Tibial nerve (tissue), 4 donors: ENCODE data around the gene KCNK13. TPM values are rescaled to one million over a fixed set of nuclear protein-coding genes. Genes with fewer than 3 reads are reported as not detected.
A peak's percentile ranks its signal among the peaks of the same experiment; 100 is the strongest.

Experiments used
- DNase-seq, 2 donors: peaks; one replicate each; pipeline ENCODE4 v3.0.0-alpha.2; 2019; ENCODE audit warnings: low spot score in 2 of 2
- H3K27ac ChIP-seq, 4 donors: fragments of 200-600 bp; sonication (generic) in 3 of 4; one replicate each; pipeline ENCODE4 v1.5.1; 2017 to 2019; ENCODE audit warnings: mild to moderate bottlenecking in 1 of 4
- H3K27me3 ChIP-seq, 2 donors: fragments of 200-600 bp; sonication (generic) in 1 of 2; one replicate each; pipeline versions ENCODE4 v1.5.1 to v1.6.0; 2017 to 2019
- H3K36me3 ChIP-seq, 3 donors: fragments of 200-600 bp; sonication (generic); one replicate each; pipeline ENCODE4 v1.5.1; 2018 to 2019
- H3K4me1 ChIP-seq, 4 donors: fragments of 200-600 bp; sonication (generic) in 3 of 4; one replicate each; pipeline ENCODE4 v1.5.1; 2017 to 2019
- H3K4me3 ChIP-seq, 4 donors: fragments of 200-600 bp; sonication (generic) in 3 of 4; one replicate each; pipeline ENCODE4 v1.5.1; 2017 to 2019; ENCODE audit warnings: mild to moderate bottlenecking in 1 of 4, moderate library complexity in 1 of 4
- H3K9me3 ChIP-seq, 4 donors: fragments of 200-600 bp; sonication (generic) in 3 of 4; one replicate each; pipeline ENCODE4 v1.5.1; 2017 to 2019
- EP300 ChIP-seq, 2 donors: sonication (generic); formaldehyde crosslinking; IDR thresholded peaks; one replicate each; pipeline ENCODE4 v1.6.1; 2017; ENCODE audit warnings: antibody characterized with exemption in 2 of 2, mild to moderate bottlenecking in 1 of 2
- POLR2A ChIP-seq, 2 donors: fragments of 450-650 bp; IDR thresholded peaks; one replicate each; pipeline ENCODE4 v1.6.1; 2017; ENCODE audit warnings: antibody characterized with exemption in 2 of 2, mild to moderate bottlenecking in 2 of 2, moderate library complexity in 2 of 2
- WGBS, 2 donors: methylation state at CpG; one replicate each; pipeline ENCODE4 v1.1.5; 2018; 5-methylcytosine and 5-hydroxymethylcytosine counted together
- total RNA-seq, 4 donors: library from RNA; depleted of rRNA; stranded (reverse); fragments of >200 nt; gene quantifications; one replicate each; pipeline ENCODE4 v1.1.0, GENCODE V29; 2016
- TF ChIP-seq, protein P1 (sequence below), 5 experiments: fragments of 200-600 bp in 3 of 5; fragments of 450-650 bp in 2 of 5; sonication (generic) in 3 of 5; IDR thresholded peaks; one replicate each; pipeline ENCODE4 v1.5.1; 2016 to 2019; ENCODE audit warnings: antibody characterized with exemption in 5 of 5, mild to moderate bottlenecking in 3 of 5, moderate library complexity in 2 of 5

KCNK13 gene
- total RNA-seq, 4 donors from 2014 or later: 0.20 to 3.6 (median 0.53) TPM

DNA sequence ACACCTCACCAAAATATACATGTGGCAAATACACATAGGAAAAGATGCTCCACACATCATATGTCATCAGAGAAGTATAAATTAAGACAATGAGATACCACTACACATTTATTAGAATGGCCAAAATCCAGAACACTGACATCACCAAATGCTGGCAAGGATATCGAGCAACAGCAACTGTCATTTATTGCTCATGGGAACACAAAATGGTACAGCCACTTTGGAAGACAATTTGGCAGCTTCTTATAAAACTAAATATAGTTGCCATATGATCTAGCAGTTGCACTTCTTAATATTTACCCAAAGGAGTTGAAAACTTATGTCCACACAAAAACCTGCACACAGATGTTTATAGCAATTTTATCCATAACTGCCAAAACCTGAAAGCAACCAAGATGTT lies 7.0 kb upstream of the KCNK13 start:
- Histone ChIP-seq H3K27ac (no peak overlapping the region), H3K36me3 (no peaks in the 10 kb centered on the region), H3K9me3 (no peaks in the 10 kb centered on the region), H3K4me1 (peaks cover 0 to 2% (median 0%) of the 10 kb centered on the region in 4 donors), H3K4me3 (no peak overlapping the region), H3K27me3 (peaks cover 0 to 36% of the 10 kb centered on the region in 2 donors)
- DNase-seq: no peak
- WGBS, 2 donors: 81 to 83% methylated on average over 1 of the region's 1 CpG
- TF ChIP-seq POLR2A (IDR thresholded peaks at IDR 0.05) (no peak), EP300 (IDR thresholded peaks at IDR 0.05) (no peak)
- TF ChIP-seq, protein P1, sequence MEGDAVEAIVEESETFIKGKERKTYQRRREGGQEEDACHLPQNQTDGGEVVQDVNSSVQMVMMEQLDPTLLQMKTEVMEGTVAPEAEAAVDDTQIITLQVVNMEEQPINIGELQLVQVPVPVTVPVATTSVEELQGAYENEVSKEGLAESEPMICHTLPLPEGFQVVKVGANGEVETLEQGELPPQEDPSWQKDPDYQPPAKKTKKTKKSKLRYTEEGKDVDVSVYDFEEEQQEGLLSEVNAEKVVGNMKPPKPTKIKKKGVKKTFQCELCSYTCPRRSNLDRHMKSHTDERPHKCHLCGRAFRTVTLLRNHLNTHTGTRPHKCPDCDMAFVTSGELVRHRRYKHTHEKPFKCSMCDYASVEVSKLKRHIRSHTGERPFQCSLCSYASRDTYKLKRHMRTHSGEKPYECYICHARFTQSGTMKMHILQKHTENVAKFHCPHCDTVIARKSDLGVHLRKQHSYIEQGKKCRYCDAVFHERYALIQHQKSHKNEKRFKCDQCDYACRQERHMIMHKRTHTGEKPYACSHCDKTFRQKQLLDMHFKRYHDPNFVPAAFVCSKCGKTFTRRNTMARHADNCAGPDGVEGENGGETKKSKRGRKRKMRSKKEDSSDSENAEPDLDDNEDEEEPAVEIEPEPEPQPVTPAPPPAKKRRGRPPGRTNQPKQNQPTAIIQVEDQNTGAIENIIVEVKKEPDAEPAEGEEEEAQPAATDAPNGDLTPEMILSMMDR (IDR thresholded peaks at IDR 0.05): no peak

DNA sequence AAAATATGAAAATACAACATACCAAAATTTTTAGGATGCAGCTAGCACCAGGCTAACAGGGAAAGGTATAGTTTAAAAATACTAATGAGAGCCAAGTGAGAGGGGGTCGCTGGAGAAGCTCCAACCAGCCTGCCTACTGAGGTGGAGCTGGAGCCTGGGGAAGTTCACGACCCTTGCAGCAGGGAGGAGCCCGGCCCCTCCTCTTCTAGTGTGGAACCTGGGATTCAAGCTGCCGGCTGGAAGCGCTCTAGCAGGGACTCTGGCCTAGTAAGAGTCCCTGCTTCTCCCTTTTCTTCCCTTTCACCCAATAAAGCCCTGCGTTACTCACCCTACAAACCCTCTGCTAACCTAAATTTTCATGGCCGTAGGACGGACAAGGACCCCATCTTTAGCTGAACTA lies 5.0 kb upstream of the KCNK13 start:
- DNase-seq: no peak
- Histone ChIP-seq H3K27ac (no peak overlapping the region), H3K9me3 (no peaks in the 10 kb centered on the region), H3K36me3 (no peaks in the 10 kb centered on the region), H3K27me3 (peaks cover 0 to 56% of the 10 kb centered on the region in 2 donors), H3K4me3 (no peak overlapping the region), H3K4me1 (peaks cover 0 to 22% (median 18%) of the 10 kb centered on the region in 4 donors)
- no peak for TF ChIP-seq EP300 (IDR thresholded peaks at IDR 0.05)
- TF ChIP-seq POLR2A (IDR thresholded peaks at IDR 0.05): no peak
- TF ChIP-seq, protein P1 (IDR thresholded peaks at IDR 0.05): no peak
- 53 to 54% methylated on average over 8 of the region's 8 CpGs for WGBS, 2 donors

DNA sequence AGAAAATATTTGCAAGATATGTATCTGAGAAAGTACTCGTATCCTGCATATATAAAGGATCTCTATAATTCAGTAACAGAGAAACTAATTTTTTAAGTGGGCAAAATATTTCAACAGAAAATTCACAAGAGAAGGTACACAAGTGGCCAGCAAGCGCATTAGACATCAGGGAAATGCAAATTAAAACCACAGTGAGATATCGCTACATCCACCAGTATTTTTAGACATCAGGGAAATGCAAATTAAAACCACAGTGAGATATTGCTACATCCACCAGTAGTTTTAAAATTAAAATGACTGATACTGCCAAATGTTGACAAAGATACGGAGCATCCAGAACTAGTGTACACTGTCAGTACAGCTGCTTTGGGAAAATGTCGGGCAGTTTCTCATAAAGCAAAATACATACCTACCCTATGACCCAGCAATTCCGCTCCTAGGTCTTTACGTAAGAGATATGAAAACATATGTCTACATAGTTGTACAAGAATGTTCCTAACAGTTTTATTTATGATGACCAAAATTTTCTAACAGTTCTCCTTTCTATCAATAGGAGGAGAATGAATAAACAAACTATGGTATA lies 2.8 kb upstream of the KCNK13 start:
- H3K27me3 ChIP-seq: peaks cover 0 to 69% of the 10 kb centered on the region in 2 donors
- TF ChIP-seq, protein P1 (IDR thresholded peaks at IDR 0.05): no peak
- TF ChIP-seq POLR2A (IDR thresholded peaks at IDR 0.05): no peak
- no peak for TF ChIP-seq EP300 (IDR thresholded peaks at IDR 0.05)
- H3K27ac ChIP-seq: no peak overlapping the region
- peaks cover 0 to 31% (median 26%) of the 10 kb centered on the region in 4 donors for H3K4me1 ChIP-seq
- H3K9me3 ChIP-seq: no peaks in the 10 kb centered on the region
- 88% methylated on average over 7 of the region's 7 CpGs for WGBS, 2 donors
- no peaks in the 10 kb centered on the region for H3K36me3 ChIP-seq
- no peak for DNase-seq
- no peak overlapping the region for H3K4me3 ChIP-seq

DNA sequence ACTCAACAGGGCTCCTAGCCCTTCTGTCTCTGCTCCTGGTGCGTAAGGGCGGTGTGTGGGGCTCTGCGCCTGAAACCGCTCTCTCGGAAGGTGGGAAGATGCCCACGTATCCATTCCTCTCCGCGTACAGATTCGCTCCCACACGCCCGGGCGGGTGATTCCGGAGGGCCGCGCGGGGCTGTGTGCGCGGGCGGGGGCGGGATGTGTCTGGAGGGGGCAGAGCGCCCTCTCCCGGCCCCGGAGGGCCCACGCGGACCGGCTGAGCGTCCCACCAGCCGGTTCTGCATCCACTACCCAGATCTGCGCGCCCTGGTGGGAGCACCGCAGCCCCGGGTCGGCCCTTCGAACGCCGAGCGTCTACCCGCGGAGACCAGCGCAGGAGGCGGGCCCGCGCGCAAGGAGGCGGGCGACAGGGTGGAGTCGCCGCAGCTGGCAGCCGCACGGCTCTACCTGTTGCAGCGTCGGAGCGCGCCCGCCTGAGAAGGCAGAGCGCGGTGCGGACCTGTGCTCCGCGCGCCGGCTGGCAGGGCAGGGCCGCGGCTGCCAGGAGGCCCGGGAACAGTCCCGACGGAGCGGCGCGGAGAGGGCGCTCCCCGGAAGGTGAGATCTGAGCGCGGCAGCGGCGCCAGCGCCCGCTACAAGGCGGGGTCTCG lies 1.4 kb upstream of the KCNK13 start:
- Histone ChIP-seq H3K4me1 (peaks cover 0 to 31% (median 26%) of the 10 kb centered on the region in 4 donors), H3K9me3 (no peaks in the 10 kb centered on the region), H3K27me3 (peaks cover 0 to 72% of the 10 kb centered on the region in 2 donors), H3K36me3 (no peaks in the 10 kb centered on the region), H3K27ac (no peak overlapping the region), H3K4me3 (peak overlapping the region; percentile 13 to 51 (median 30))
- 0 to 2% methylated on average over 36 to 48 of the region's 80 CpGs for WGBS, 2 donors
- TF ChIP-seq, protein P1 (IDR thresholded peaks at IDR 0.05): peak in 3 of 5 experiments; percentile 16 to 25 (median 24)
- TF ChIP-seq EP300 (IDR thresholded peaks at IDR 0.05): no peak
- no peak for DNase-seq

DNA sequence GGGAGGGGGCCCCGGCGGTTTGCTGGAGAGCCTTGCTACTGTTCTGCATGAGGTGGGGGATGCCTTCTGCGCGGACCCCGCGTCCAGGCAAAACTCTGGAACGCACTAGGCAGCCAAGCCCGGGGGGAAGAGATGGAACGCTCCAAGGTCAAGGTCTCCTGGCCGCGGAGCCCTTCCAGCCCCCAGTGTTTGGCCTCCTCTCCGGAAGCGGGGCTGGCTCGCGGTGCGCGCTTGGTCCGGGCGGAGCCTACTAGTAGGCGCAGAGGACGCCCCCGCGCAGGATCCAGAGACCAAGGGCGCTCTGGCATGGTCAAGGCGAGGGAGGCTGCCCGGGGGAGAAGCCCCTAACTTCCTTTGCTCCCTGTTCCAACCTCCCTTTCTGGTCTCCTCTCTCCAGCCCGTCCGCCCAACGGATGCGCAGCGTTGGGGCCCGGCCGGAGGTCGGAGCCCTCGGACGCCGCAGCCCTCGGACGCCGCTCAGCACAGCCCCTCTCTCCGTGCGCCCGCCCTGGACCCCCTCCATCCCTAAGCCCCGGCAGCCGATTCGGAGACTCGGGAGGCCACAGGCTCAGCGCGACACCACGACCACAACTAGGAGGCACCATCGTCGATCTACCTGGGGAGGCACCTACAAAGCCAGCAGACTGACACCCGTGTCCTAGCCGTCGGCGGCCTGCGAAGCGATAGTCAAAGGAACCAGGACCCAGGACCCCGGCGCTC lies 669 bp upstream of the KCNK13 start:
- 2 to 3% methylated on average over 42 to 45 of the region's 60 CpGs for WGBS, 2 donors
- no peak for DNase-seq
- Histone ChIP-seq H3K9me3 (no peaks in the 10 kb centered on the region), H3K27me3 (peaks cover 0 to 76% of the 10 kb centered on the region in 2 donors), H3K36me3 (no peaks in the 10 kb centered on the region), H3K27ac (no peak overlapping the region), H3K4me3 (peak overlapping the region; percentile 13 to 51 (median 30)), H3K4me1 (peaks cover 0 to 31% (median 26%) of the 10 kb centered on the region in 4 donors)
- TF ChIP-seq, protein P1 (IDR thresholded peaks at IDR 0.05): no peak
- TF ChIP-seq EP300 (IDR thresholded peaks at IDR 0.05) (no peak), POLR2A (IDR thresholded peaks at IDR 0.05) (no peak)
